K562 (cell line): ENCODE measurements around the gene GGA2. TPM values are rescaled to one million over a fixed set of nuclear protein-coding genes. Genes with fewer than 3 reads are reported as not detected.

Experiments
- ATAC-seq: fragments of 200-7000 bp; cut with Tn5 transposase; 3 replicates; pipeline ENCODE4 v1.9.1; 2020; ENCODE audit warnings: moderate library complexity
- BruUV-seq: library from RNA; stranded (reverse); fragments of 400-500 nt; replicated peaks from 2 replicates; lab custom pipeline; 2021; lab: Mats Ljungman, UMichigan
- CTCF ChIA-PET: fragments of 300-600 bp; formaldehyde crosslinking; extraction: SDS; loops from one replicate; lab custom pipeline; 2021; ENCODE audit warnings: low intra/inter-chr PET ratio; lab: Yijun Ruan, JAX
- POLR2A ChIA-PET: fragments of 300-600, 350-650 bp; sonication (Branson Sonifier 250); formaldehyde crosslinking; extraction: SDS; loops from one replicate; lab custom pipeline; 2021; ENCODE audit warnings: antibody characterized with exemption, inconsistent platforms; lab: Yijun Ruan, JAX
- DNase-seq, 4 experiments: peaks; one replicate each; pipeline versions ENCODE4 v3.0.0 to v3.0.0-alpha.2; 2011 to 2018; ENCODE audit warnings: low spot score in 3 of 4, mixed read lengths in 3 of 4; ENCODE audit errors: extremely low read depth in 1 of 4
- FAIRE-seq: peaks from 2 replicates; lab custom pipeline; 2011; peaks lifted over from hg19 to GRCh38; lab: Jason Lieb, UNC
- H2AFZ ChIP-seq: 2 replicates; pipeline ENCODE4 v1.6.0; 2011; ENCODE audit warnings: low read depth, low read length, control low read depth, inconsistent platforms
- H3K27ac ChIP-seq: fragments of 200-600 bp; 3 replicates; pipeline ENCODE4 v1.8.0; 2011; ENCODE audit warnings: low read depth, mild to moderate bottlenecking, control low read depth, inconsistent platforms, low read length, moderate library complexity, mixed read lengths; ENCODE audit errors: extremely low read depth
- H3K27me3 ChIP-seq, 2 experiments: fragments of 300-600 bp in 1 of 2; 2 replicates in 1 of 2; 3 replicates in 1 of 2; pipeline versions ENCODE4 v1.6.0 to v1.8.0; 2011; ENCODE audit warnings: inconsistent platforms in 2 of 2, low read length in 2 of 2, mild to moderate bottlenecking in 1 of 2, mixed read lengths in 1 of 2, moderate library complexity in 1 of 2; ENCODE audit not compliant: control insufficient read depth in 2 of 2, insufficient read depth in 2 of 2
- H3K36me3 ChIP-seq: fragments of 300-600 bp; 3 replicates; pipeline ENCODE4 v1.8.0; 2011; ENCODE audit warnings: mild to moderate bottlenecking, low read length, inconsistent platforms; ENCODE audit not compliant: control insufficient read depth, insufficient read depth
- H3K4me1 ChIP-seq, 2 experiments: fragments of 200-600 bp in 1 of 2; replicated peaks in 1 of 2; 2 replicates in 1 of 2; 3 replicates in 1 of 2; pipeline versions ENCODE4 v1.5.1 to v1.8.0; 2011; ENCODE audit warnings: inconsistent platforms in 2 of 2, low read length in 2 of 2, mild to moderate bottlenecking in 1 of 2, mixed read lengths in 1 of 2, moderate library complexity in 1 of 2; ENCODE audit not compliant: control insufficient read depth in 2 of 2, insufficient read depth in 2 of 2
- H3K4me2 ChIP-seq: 2 replicates; pipeline ENCODE4 v1.6.1; 2011; ENCODE audit warnings: low read length, control low read depth, inconsistent platforms, mixed read lengths; ENCODE audit not compliant: insufficient read depth
- H3K4me3 ChIP-seq: fragments of 200-600 bp; sonication (generic), shearing (Covaris generic); 2 replicates; pipeline ENCODE4 v1.5.1; 2016; ENCODE audit warnings: control low read depth, inconsistent platforms
- H3K79me2 ChIP-seq: fragments of 200-600 bp; 3 replicates; pipeline ENCODE4 v1.8.0; 2011; ENCODE audit warnings: low read length, inconsistent platforms; ENCODE audit not compliant: control insufficient read depth, insufficient read depth
- H3K9ac ChIP-seq, 2 experiments: 2 replicates each; pipeline versions ENCODE4 v1.6.0 to v1.6.1; 2011; ENCODE audit warnings: low read depth in 2 of 2, low read length in 2 of 2, control low read depth in 1 of 2, inconsistent platforms in 1 of 2, mild to moderate bottlenecking in 1 of 2, mixed read lengths in 1 of 2; ENCODE audit not compliant: insufficient read depth in 1 of 2
- H3K9me1 ChIP-seq: one replicate; pipeline ENCODE4 v1.6.0; 2011; ENCODE audit warnings: inconsistent platforms, mild to moderate bottlenecking, low read length, moderate library complexity; ENCODE audit not compliant: control insufficient read depth, insufficient read depth
- H3K9me3 ChIP-seq: replicated peaks from 2 replicates; pipeline ENCODE4 v1.5.1; 2011; ENCODE audit warnings: low read depth, low read length, inconsistent platforms; ENCODE audit not compliant: control insufficient read depth, insufficient read depth
- H4K20me1 ChIP-seq: replicated peaks from 2 replicates; pipeline ENCODE4 v1.6.1; 2011; ENCODE audit warnings: low read length, inconsistent platforms, mixed read lengths; ENCODE audit not compliant: control insufficient read depth, insufficient read depth
- BHLHE40 ChIP-seq: IDR thresholded peaks from 2 replicates; pipeline ENCODE4 v1.6.1; 2011; ENCODE audit warnings: low read length, improper control_type of control experiment
- HEY1 ChIP-seq: fragments of 250-450 bp; sonication (Bioruptor Pico); IDR thresholded peaks from 2 replicates; pipeline ENCODE4 v1.5.0; 2020; ENCODE audit warnings: mild to moderate bottlenecking, moderate library complexity, borderline replicate concordance
- ILF3 ChIP-seq: fragments of 450-650 bp; IDR thresholded peaks from 2 replicates; pipeline ENCODE4 v1.6.1; 2018; ENCODE audit warnings: antibody characterized with exemption, mild to moderate bottlenecking, moderate library complexity, borderline replicate concordance
- KDM4B ChIP-seq, 2 experiments: fragments of 450-650 bp in 1 of 2; sonication (generic) in 1 of 2; IDR thresholded peaks; 2 replicates each; pipeline ENCODE4 v1.6.1; 2016 to 2017; ENCODE audit warnings: borderline replicate concordance in 2 of 2, antibody characterized with exemption in 1 of 2, low read depth in 1 of 2, mild to moderate bottlenecking in 1 of 2
- SREBF2 ChIP-seq: sonication (generic); formaldehyde crosslinking; IDR thresholded peaks from 2 replicates; pipeline ENCODE4 v1.4.0; 2020; ENCODE audit warnings: mild to moderate bottlenecking, missing genetic modification reagents
- ZNF253 ChIP-seq: fragments of 250-450 bp; sonication (Bioruptor Pico); conservative IDR thresholded peaks from 2 replicates; pipeline ENCODE4 v1.6.1; 2021; ENCODE audit warnings: mild to moderate bottlenecking
- ZNF408 ChIP-seq: fragments of 250-450 bp; sonication (Bioruptor Pico); IDR thresholded peaks from 2 replicates; pipeline ENCODE4 v1.4.0; 2020; ENCODE audit warnings: low read depth, mild to moderate bottlenecking, moderate library complexity
- ZNF586 ChIP-seq: fragments of 450-650 bp; formaldehyde crosslinking; conservative IDR thresholded peaks from 2 replicates; pipeline ENCODE4 v1.4.0; 2020; ENCODE audit warnings: mild to moderate bottlenecking, moderate library complexity
- WGBS: fragments of 100-300 bp; shearing (Covaris generic); methylation state at CpG from one replicate; pipeline ENCODE4 v1.1.6; 2016; ENCODE audit warnings: low coverage, mixed read lengths; ENCODE audit not compliant: insufficient coverage; ENCODE audit errors: missing lambda C conversion rate; 5-methylcytosine and 5-hydroxymethylcytosine counted together
- in situ Hi-C: fragments of 300-500 bp; cut with MboI; formaldehyde crosslinking; loops from 4 replicates; pipeline ENCODE4 v1.15.0; 2018; ENCODE audit warnings: inconsistent platforms, mixed read lengths
- intact Hi-C: fragments of 100-400 bp; cut with micrococcal nuclease; formaldehyde crosslinking; loops from 2 replicates; pipeline ENCODE4 v1.14.2; 2022
- polyA plus RNA-seq, 8 experiments: library from polyadenylated mRNA; depleted of rRNA in 4 of 8; stranded (reverse) in 5 of 8; unstranded in 3 of 8; fragments of >200 nt; fragmentation: Nextera tagmentation in 2 of 8; fragmentation: Illumina TruSeq in 1 of 8; extraction: Ambion mirVana in 2 of 8; extraction: Trizol in 1 of 8; gene quantifications; 2 replicates each; pipeline versions ENCODE4 v1.2.1 to v1.2.3, GENCODE V29; 2011 to 2014; ENCODE audit warnings: inconsistent platforms in 1 of 8, missing spikeins in 1 of 8
- total RNA-seq, 7 experiments: library from RNA; depleted of rRNA in 6 of 7; stranded (reverse); fragments of >200 nt in 6 of 7; fragmentation: Illumina TruSeq in 2 of 7; extraction: Trizol in 2 of 7; gene quantifications; 2 replicates each; pipeline versions ENCODE4 v1.2.1 to v1.2.3, GENCODE V29; 2011 to 2021; ENCODE audit warnings: low replicate concordance in 1 of 7
- TF ChIP-seq, protein P1 (sequence below): fragments of 250-450 bp; sonication (Bioruptor Pico); IDR thresholded peaks from 2 replicates; pipeline ENCODE4 v1.5.0; 2020; ENCODE audit warnings: mild to moderate bottlenecking, borderline replicate concordance
- TF ChIP-seq, protein P2 (sequence below): IDR thresholded peaks from 3 replicates; pipeline ENCODE4 v1.6.1; 2011; ENCODE audit warnings: borderline replicate concordance, mild to moderate bottlenecking; ENCODE audit not compliant: insufficient read length, insufficient read depth

Gene GGA2
- total and polyA plus RNA-seq, 9 of the 15 experiments (the other 6 are each of a cell fraction or from before 2014, with no cell fraction given), result 11.9 to 133 (median 66.3) TPM

DNA sequence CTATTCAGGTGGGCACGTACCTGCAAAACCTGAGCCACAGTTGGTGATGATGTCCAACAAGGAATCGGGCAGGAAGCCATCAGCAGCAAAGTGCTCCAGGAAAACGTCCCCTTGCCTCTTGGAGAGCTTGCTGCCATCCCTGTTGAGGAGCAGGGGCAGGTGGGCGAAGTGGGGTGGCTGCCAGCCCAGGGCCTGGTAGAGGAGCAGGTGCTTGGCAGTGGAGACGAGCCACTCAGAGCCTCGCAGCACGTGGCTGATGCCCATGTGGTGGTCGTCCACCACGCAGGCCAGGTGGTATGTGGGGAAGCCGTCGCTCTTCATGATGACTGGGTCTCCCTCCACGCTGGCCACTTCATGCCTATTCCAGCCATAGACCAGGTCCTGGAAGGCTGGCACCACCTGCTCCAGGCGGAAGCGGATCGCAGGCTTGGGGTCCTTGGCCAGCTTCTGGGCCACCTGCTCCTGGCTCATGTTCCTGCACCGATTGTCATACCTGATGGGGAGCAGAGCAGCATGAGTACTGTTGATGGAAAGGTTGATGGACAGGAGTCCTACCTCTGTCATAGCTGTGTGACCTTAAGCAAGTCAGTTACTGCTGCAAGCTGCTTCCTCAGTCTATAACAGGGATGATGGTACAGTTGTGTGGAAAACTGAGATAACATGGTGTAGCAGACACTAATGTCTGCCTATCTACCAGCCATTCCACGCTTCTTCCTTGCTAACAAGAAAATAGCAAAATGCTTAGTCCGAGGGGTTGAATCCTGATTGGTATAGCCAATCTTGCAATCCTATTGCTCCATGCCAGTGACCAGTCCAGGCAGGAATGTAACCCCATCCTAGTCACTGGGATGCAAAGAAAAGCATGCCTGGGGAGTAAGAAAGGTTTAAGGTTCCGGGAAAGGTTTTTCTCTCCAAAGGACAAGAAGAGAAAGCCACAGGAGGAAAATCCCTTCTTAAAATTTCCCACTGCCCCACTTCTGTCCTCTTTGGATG lies 24.9 kb upstream of the GGA2 start:
- no peak for TF ChIP-seq HEY1 (CRISPR knock-in tag)
- Histone ChIP-seq H3K4me3 (no peak overlapping the region), H3K4me1 (peaks cover 4 to 9% of the 10 kb centered on the region in 2 experiments; a peak in 3 of 5 replicates), H3K4me2 (no peak overlapping the region), H3K36me3 (peaks cover 80% of the 10 kb centered on the region), H3K27ac (no peak overlapping the region), H3K9ac (no peak overlapping the region), H2AFZ (no peak overlapping the region), H3K9me1 (peaks cover 3% of the 10 kb centered on the region), H4K20me1 (no peaks in the 10 kb centered on the region), H3K9me3 (no peaks in the 10 kb centered on the region), H3K27me3 (no peaks in the 10 kb centered on the region), H3K79me2 (no peaks in the 10 kb centered on the region)
- DNase-seq, result no peak
- ATAC-seq, result no peak
- ChIA-PET POLR2A (interaction anchor here (2.1 kb wide), 1 partner anchor 11 kb away, joined by 4 read pairs; no protein-coding TSS in a partner anchor), CTCF (no interaction called here)
- BruUV-seq, result no TSS peak
- FAIRE-seq, result no peak
- in situ Hi-C loops, result no loop called here
- intact Hi-C loops, result no loop called here
- 96% methylated on average over 19 of the region's 19 CpGs for WGBS

DNA sequence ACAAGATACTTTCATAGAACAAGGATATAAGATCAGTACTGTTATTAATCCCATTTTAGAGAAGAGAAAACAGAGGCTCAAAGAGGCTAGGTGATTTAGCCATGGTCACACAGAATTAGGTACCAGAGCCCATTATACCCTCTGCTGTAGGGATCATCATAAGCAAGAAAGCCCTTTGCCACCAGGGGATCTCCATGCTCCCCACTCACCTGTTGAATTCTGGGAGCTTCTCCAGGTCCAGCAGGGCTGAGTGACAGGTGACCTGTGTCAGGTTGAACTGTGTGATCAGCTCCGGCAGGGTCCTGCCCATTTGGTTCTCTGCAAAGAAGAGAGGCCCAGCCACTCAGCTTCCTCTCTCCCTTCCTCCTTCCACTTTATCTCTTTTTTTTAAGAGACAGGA lies 22.2 kb upstream of the GGA2 start:
- no peaks in the 10 kb centered on the region for H3K27me3 ChIP-seq
- H3K36me3 ChIP-seq, result peaks cover 82% of the 10 kb centered on the region
- ATAC-seq (no peak), FAIRE-seq (no peak), DNase-seq (no peak)
- no peak overlapping the region for H2AFZ ChIP-seq
- H3K4me2 ChIP-seq, result no peak overlapping the region
- H3K9ac ChIP-seq, result no peak overlapping the region
- no peak overlapping the region for H3K27ac ChIP-seq
- WGBS, result 100% methylated on average over 1 of the region's 1 CpG
- CTCF ChIA-PET, result no interaction called here
- peaks cover 0 to 4% of the 10 kb centered on the region in 2 experiments; a peak in 1 of 5 replicates for H3K4me1 ChIP-seq
- no peaks in the 10 kb centered on the region for H4K20me1 ChIP-seq
- H3K4me3 ChIP-seq, result no peak overlapping the region
- H3K9me1 ChIP-seq, result peaks cover 3% of the 10 kb centered on the region
- intact Hi-C loops, result no loop called here
- TF ChIP-seq ZNF586 (CRISPR knock-in tag) (no peak), ZNF253 (no peak), BHLHE40 (no peak), ZNF408 (CRISPR knock-in tag) (no peak), SREBF2 (CRISPR knock-in tag) (no peak), KDM4B (IDR thresholded peaks at IDR 0.05; ENCODE audit: borderline replicate concordance in 2 of 2, low read depth in 1 of 2) (no peak), ILF3 (no peak)
- TF ChIP-seq, protein P1, sequence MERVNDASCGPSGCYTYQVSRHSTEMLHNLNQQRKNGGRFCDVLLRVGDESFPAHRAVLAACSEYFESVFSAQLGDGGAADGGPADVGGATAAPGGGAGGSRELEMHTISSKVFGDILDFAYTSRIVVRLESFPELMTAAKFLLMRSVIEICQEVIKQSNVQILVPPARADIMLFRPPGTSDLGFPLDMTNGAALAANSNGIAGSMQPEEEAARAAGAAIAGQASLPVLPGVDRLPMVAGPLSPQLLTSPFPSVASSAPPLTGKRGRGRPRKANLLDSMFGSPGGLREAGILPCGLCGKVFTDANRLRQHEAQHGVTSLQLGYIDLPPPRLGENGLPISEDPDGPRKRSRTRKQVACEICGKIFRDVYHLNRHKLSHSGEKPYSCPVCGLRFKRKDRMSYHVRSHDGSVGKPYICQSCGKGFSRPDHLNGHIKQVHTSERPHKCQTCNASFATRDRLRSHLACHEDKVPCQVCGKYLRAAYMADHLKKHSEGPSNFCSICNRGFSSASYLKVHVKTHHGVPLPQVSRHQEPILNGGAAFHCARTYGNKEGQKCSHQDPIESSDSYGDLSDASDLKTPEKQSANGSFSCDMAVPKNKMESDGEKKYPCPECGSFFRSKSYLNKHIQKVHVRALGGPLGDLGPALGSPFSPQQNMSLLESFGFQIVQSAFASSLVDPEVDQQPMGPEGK (CRISPR knock-in tag), result no peak
- TF ChIP-seq, protein P2, sequence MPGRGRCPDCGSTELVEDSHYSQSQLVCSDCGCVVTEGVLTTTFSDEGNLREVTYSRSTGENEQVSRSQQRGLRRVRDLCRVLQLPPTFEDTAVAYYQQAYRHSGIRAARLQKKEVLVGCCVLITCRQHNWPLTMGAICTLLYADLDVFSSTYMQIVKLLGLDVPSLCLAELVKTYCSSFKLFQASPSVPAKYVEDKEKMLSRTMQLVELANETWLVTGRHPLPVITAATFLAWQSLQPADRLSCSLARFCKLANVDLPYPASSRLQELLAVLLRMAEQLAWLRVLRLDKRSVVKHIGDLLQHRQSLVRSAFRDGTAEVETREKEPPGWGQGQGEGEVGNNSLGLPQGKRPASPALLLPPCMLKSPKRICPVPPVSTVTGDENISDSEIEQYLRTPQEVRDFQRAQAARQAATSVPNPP, result no peak
- TF ChIP-seq, all 486 proteins: peak for 0
- POLR2A ChIA-PET, result interaction anchor here (0.6 to 1.8 kb wide), 3 partner anchors 8 to 1554 kb away, joined by 3 to 9 read pairs (median 3); no protein-coding TSS in a partner anchor
- no peaks in the 10 kb centered on the region for H3K79me2 ChIP-seq
- BruUV-seq, result no TSS peak
- in situ Hi-C loops, result no loop called here
- no peaks in the 10 kb centered on the region for H3K9me3 ChIP-seq
